ENCODE results near the gene DENND1B.

DNA sequence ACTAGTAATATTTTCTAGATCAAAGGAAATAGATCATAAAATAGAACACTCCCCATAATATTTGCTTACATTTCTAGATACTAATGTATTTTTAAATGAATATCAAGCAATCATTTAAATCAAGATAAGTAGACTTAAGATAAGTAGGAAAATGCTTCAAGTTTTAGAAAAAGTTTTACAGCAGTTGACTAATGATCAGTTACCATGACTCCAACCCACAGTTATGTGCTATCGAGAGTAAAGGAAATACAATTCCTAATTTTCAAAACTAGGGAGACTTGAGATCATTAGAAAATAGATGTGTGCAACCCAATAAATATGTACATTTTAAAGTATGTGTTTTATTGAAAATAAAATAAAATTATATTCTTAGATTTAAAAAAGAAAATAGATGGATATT lies 95.0 kb downstream of the DENND1B start:
- TF ChIP-seq, protein P1, sequence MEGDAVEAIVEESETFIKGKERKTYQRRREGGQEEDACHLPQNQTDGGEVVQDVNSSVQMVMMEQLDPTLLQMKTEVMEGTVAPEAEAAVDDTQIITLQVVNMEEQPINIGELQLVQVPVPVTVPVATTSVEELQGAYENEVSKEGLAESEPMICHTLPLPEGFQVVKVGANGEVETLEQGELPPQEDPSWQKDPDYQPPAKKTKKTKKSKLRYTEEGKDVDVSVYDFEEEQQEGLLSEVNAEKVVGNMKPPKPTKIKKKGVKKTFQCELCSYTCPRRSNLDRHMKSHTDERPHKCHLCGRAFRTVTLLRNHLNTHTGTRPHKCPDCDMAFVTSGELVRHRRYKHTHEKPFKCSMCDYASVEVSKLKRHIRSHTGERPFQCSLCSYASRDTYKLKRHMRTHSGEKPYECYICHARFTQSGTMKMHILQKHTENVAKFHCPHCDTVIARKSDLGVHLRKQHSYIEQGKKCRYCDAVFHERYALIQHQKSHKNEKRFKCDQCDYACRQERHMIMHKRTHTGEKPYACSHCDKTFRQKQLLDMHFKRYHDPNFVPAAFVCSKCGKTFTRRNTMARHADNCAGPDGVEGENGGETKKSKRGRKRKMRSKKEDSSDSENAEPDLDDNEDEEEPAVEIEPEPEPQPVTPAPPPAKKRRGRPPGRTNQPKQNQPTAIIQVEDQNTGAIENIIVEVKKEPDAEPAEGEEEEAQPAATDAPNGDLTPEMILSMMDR (tag by site-specific recombination; IDR thresholded peaks at IDR 0.05), result no peak
- TF ChIP-seq, protein P2, sequence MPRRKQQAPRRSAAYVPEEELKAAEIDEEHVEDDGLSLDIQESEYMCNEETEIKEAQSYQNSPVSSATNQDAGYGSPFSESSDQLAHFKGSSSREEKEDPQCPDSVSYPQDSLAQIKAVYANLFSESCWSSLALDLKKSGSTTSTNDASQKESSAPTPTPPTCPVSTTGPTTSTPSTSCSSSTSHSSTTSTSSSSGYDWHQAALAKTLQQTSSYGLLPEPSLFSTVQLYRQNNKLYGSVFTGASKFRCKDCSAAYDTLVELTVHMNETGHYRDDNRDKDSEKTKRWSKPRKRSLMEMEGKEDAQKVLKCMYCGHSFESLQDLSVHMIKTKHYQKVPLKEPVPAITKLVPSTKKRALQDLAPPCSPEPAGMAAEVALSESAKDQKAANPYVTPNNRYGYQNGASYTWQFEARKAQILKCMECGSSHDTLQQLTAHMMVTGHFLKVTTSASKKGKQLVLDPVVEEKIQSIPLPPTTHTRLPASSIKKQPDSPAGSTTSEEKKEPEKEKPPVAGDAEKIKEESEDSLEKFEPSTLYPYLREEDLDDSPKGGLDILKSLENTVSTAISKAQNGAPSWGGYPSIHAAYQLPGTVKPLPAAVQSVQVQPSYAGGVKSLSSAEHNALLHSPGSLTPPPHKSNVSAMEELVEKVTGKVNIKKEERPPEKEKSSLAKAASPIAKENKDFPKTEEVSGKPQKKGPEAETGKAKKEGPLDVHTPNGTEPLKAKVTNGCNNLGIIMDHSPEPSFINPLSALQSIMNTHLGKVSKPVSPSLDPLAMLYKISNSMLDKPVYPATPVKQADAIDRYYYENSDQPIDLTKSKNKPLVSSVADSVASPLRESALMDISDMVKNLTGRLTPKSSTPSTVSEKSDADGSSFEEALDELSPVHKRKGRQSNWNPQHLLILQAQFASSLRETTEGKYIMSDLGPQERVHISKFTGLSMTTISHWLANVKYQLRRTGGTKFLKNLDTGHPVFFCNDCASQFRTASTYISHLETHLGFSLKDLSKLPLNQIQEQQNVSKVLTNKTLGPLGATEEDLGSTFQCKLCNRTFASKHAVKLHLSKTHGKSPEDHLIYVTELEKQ (tag by site-specific recombination; IDR thresholded peaks at IDR 0.05; ENCODE audit: borderline replicate concordance), result no peak
- no peak for TF ChIP-seq ZBTB1 (tag by site-specific recombination; IDR thresholded peaks at IDR 0.05)
- TF ChIP-seq, protein P3, sequence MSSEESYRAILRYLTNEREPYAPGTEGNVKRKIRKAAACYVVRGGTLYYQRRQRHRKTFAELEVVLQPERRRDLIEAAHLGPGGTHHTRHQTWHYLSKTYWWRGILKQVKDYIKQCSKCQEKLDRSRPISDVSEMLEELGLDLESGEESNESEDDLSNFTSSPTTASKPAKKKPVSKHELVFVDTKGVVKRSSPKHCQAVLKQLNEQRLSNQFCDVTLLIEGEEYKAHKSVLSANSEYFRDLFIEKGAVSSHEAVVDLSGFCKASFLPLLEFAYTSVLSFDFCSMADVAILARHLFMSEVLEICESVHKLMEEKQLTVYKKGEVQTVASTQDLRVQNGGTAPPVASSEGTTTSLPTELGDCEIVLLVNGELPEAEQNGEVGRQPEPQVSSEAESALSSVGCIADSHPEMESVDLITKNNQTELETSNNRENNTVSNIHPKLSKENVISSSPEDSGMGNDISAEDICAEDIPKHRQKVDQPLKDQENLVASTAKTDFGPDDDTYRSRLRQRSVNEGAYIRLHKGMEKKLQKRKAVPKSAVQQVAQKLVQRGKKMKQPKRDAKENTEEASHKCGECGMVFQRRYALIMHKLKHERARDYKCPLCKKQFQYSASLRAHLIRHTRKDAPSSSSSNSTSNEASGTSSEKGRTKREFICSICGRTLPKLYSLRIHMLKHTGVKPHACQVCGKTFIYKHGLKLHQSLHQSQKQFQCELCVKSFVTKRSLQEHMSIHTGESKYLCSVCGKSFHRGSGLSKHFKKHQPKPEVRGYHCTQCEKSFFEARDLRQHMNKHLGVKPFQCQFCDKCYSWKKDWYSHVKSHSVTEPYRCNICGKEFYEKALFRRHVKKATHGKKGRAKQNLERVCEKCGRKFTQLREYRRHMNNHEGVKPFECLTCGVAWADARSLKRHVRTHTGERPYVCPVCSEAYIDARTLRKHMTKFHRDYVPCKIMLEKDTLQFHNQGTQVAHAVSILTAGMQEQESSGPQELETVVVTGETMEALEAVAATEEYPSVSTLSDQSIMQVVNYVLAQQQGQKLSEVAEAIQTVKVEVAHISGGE (tag by site-specific recombination; conservative IDR thresholded peaks at IDR 0.05; ENCODE audit: low read depth), result no peak
- TF ChIP-seq YY1 (tag by site-specific recombination; IDR thresholded peaks at IDR 0.05), result no peak
- TF ChIP-seq, protein P4, sequence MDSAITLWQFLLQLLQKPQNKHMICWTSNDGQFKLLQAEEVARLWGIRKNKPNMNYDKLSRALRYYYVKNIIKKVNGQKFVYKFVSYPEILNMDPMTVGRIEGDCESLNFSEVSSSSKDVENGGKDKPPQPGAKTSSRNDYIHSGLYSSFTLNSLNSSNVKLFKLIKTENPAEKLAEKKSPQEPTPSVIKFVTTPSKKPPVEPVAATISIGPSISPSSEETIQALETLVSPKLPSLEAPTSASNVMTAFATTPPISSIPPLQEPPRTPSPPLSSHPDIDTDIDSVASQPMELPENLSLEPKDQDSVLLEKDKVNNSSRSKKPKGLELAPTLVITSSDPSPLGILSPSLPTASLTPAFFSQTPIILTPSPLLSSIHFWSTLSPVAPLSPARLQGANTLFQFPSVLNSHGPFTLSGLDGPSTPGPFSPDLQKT (IDR thresholded peaks at IDR 0.05; ENCODE audit: borderline replicate concordance, low read depth, low read length), result no peak
- no peak for TF ChIP-seq ZNF274 (IDR thresholded peaks at IDR 0.05; ENCODE audit: low read length)
- no peak for TF ChIP-seq ZNF274 (tag by site-specific recombination; IDR thresholded peaks at IDR 0.05; ENCODE audit: borderline replicate concordance)
- no peak for TF ChIP-seq ZBTB20 (tag by site-specific recombination; IDR thresholded peaks at IDR 0.05)
- TF ChIP-seq, protein P5, sequence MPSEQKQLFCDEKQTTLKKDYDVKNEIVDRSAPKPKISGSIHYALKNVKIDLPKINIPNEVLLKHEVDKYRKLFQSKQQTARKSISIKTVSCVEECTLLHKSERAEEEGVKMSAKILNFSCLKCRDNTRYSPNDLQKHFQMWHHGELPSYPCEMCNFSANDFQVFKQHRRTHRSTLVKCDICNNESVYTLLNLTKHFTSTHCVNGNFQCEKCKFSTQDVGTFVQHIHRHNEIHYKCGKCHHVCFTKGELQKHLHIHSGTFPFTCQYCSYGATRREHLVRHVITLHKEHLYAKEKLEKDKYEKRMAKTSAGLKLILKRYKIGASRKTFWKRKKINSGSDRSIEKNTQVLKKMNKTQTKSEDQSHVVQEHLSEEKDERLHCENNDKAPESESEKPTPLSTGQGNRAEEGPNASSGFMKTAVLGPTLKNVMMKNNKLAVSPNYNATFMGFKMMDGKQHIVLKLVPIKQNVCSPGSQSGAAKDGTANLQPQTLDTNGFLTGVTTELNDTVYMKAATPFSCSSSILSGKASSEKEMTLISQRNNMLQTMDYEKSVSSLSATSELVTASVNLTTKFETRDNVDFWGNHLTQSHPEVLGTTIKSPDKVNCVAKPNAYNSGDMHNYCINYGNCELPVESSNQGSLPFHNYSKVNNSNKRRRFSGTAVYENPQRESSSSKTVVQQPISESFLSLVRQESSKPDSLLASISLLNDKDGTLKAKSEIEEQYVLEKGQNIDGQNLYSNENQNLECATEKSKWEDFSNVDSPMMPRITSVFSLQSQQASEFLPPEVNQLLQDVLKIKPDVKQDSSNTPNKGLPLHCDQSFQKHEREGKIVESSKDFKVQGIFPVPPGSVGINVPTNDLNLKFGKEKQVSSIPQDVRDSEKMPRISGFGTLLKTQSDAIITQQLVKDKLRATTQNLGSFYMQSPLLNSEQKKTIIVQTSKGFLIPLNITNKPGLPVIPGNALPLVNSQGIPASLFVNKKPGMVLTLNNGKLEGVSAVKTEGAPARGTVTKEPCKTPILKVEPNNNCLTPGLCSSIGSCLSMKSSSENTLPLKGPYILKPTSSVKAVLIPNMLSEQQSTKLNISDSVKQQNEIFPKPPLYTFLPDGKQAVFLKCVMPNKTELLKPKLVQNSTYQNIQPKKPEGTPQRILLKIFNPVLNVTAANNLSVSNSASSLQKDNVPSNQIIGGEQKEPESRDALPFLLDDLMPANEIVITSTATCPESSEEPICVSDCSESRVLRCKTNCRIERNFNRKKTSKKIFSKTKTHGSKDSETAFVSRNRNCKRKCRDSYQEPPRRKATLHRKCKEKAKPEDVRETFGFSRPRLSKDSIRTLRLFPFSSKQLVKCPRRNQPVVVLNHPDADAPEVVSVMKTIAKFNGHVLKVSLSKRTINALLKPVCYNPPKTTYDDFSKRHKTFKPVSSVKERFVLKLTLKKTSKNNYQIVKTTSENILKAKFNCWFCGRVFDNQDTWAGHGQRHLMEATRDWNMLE (tag by site-specific recombination; conservative IDR thresholded peaks at IDR 0.05; ENCODE audit: low read depth), result no peak
- TF ChIP-seq ZNF670 (tag by site-specific recombination; IDR thresholded peaks at IDR 0.05; ENCODE audit: low read depth), result no peak
- no peak for TF ChIP-seq ZNF843 (tag by site-specific recombination; IDR thresholded peaks at IDR 0.05)
